H1 (cell line): ENCODE measurements around the gene CNTN5. TPM values are rescaled to one million over a fixed set of nuclear protein-coding genes. Genes with fewer than 3 reads are reported as not detected.

Source experiments
- CTCF ChIA-PET: fragments of 300-600 bp; sonication (Branson Sonifier 250); formaldehyde crosslinking; loops from one replicate; lab custom pipeline; 2021; ENCODE audit not compliant: partially characterized antibody; lab: Charles Lee
- POLR2A ChIA-PET: fragments of 300-600 bp; sonication (Branson Sonifier 250); formaldehyde crosslinking; loops from one replicate; lab custom pipeline; 2021; ENCODE audit warnings: inconsistent platforms; ENCODE audit not compliant: partially characterized antibody; lab: Charles Lee
- DNase-seq, 2 experiments: peaks; one replicate each; pipeline versions ENCODE4 v3.0.0 to v3.0.0-alpha.2; 2010 to 2022; ENCODE audit warnings: low spot score in 2 of 2, low read depth in 1 of 2, mixed read lengths in 1 of 2
- FAIRE-seq: peaks from 2 replicates; lab custom pipeline; 2011; peaks lifted over from hg19 to GRCh38; lab: Jason Lieb, UNC
- H2AFZ ChIP-seq: 2 replicates; pipeline ENCODE4 v1.8.1; 2012; ENCODE audit warnings: low read length, inconsistent platforms
- H2AK5ac ChIP-seq: 2 replicates; pipeline ENCODE4 v1.6.1; 2013; ENCODE audit warnings: low read depth, low read length
- H2BK120ac ChIP-seq: replicated peaks from 2 replicates; pipeline ENCODE3; 2013; ENCODE audit warnings: low read depth, low read length, inconsistent platforms
- H2BK12ac ChIP-seq: 2 replicates; pipeline ENCODE4 v1.6.1; 2013; ENCODE audit warnings: low read depth, low read length
- H2BK15ac ChIP-seq: 2 replicates; pipeline ENCODE4 v1.6.1; 2013; ENCODE audit warnings: low read length
- H2BK20ac ChIP-seq: 2 replicates; pipeline ENCODE4 v1.6.1; 2013; ENCODE audit warnings: low read length
- H2BK5ac ChIP-seq: 2 replicates; pipeline ENCODE4 v1.6.1; 2013; ENCODE audit warnings: low read depth, low read length
- H3K14ac ChIP-seq: 2 replicates; pipeline ENCODE4 v1.6.1; 2013; ENCODE audit warnings: inconsistent platforms; ENCODE audit not compliant: insufficient read length
- H3K18ac ChIP-seq: 2 replicates; pipeline ENCODE4 v1.6.1; 2013; ENCODE audit warnings: low read length; ENCODE audit errors: extremely low read depth
- H3K23ac ChIP-seq: 2 replicates; pipeline ENCODE4 v1.6.1; 2013; ENCODE audit warnings: inconsistent platforms; ENCODE audit not compliant: insufficient read length
- H3K23me2 ChIP-seq: 2 replicates; pipeline ENCODE4 v1.6.1; 2013; ENCODE audit warnings: low read depth, low read length
- H3K27ac ChIP-seq: 2 replicates; pipeline ENCODE4 v1.6.1; 2011; ENCODE audit warnings: low read depth, low read length, inconsistent platforms
- H3K27me3 ChIP-seq, 4 experiments: replicated peaks in 1 of 4; 1 replicate in 1 of 4; 2 replicates in 3 of 4; pipeline versions ENCODE4 v1.6.1 to v1.8.1; 2011 to 2013; ENCODE audit warnings: low read length in 3 of 4, mild to moderate bottlenecking in 3 of 4, inconsistent platforms in 2 of 4, mixed read lengths in 2 of 4, moderate library complexity in 1 of 4; ENCODE audit not compliant: control insufficient read depth in 3 of 4, insufficient read depth in 3 of 4; ENCODE audit errors: extremely low read depth in 1 of 4
- H3K36me3 ChIP-seq, 4 experiments: 2 replicates each; pipeline versions ENCODE4 v1.6.1 to v1.8.1; 2011 to 2013; ENCODE audit warnings: mild to moderate bottlenecking in 4 of 4, low read length in 3 of 4, moderate library complexity in 2 of 4, control low read depth in 1 of 4, inconsistent platforms in 1 of 4; ENCODE audit not compliant: insufficient read depth in 4 of 4, control insufficient read depth in 2 of 4
- H3K4ac ChIP-seq: replicated peaks from 2 replicates; pipeline ENCODE3; 2013; ENCODE audit warnings: low read length, low read depth, mixed read lengths, inconsistent platforms; ENCODE audit not compliant: insufficient read length
- H3K4me1 ChIP-seq, 4 experiments: replicated peaks in 1 of 4; 1 replicate in 1 of 4; 2 replicates in 3 of 4; pipeline versions ENCODE4 v1.6.1 to v1.8.1; 2011 to 2013; ENCODE audit warnings: low read length in 3 of 4, inconsistent platforms in 2 of 4, mixed read lengths in 1 of 4; ENCODE audit not compliant: insufficient read depth in 4 of 4, control insufficient read depth in 3 of 4
- H3K4me2 ChIP-seq, 2 experiments: 2 replicates each; pipeline versions ENCODE4 v1.6.1 to v1.8.1; 2011 to 2013; ENCODE audit warnings: low read depth in 2 of 2, low read length in 2 of 2, control low read depth in 1 of 2, inconsistent platforms in 1 of 2, mild to moderate bottlenecking in 1 of 2; ENCODE audit not compliant: insufficient read depth in 1 of 2
- H3K4me3 ChIP-seq, 4 experiments: fragments of 200-600, 300-600 bp in 1 of 4; sonication (generic), shearing (Covaris generic), sonication (Bioruptor Twin) in 1 of 4; 2 replicates each; pipeline versions ENCODE4 v1.5.1 to v1.8.1; 2011 to 2016; ENCODE audit warnings: low read length in 4 of 4, low read depth in 3 of 4, control low read depth in 2 of 4, inconsistent platforms in 2 of 4, mild to moderate bottlenecking in 2 of 4, mixed read lengths in 1 of 4, moderate library complexity in 1 of 4; ENCODE audit not compliant: insufficient read depth in 2 of 4; ENCODE audit errors: extremely low read depth in 1 of 4
- H3K56ac ChIP-seq: replicated peaks from 2 replicates; pipeline ENCODE3; 2013; ENCODE audit warnings: low read depth, mild to moderate bottlenecking, mixed read lengths, low read length, inconsistent platforms; ENCODE audit not compliant: insufficient read length
- H3K79me1 ChIP-seq: 2 replicates; pipeline ENCODE4 v1.6.1; 2013; ENCODE audit warnings: low read depth, low read length, control low read depth
- H3K79me2 ChIP-seq, 2 experiments: 2 replicates each; pipeline versions ENCODE4 v1.6.1 to v1.8.1; 2012 to 2013; ENCODE audit warnings: low read length in 2 of 2, mild to moderate bottlenecking in 2 of 2, inconsistent platforms in 1 of 2; ENCODE audit not compliant: insufficient read depth in 2 of 2, control insufficient read depth in 1 of 2
- H3K9ac ChIP-seq, 4 experiments: replicated peaks in 1 of 4; 1 replicate in 1 of 4; 2 replicates in 3 of 4; pipeline versions ENCODE4 v1.6.1 to v1.8.1; 2011 to 2013; ENCODE audit warnings: low read depth in 3 of 4, low read length in 3 of 4, control low read depth in 2 of 4, mild to moderate bottlenecking in 2 of 4, moderate library complexity in 2 of 4, inconsistent platforms in 1 of 4; ENCODE audit errors: extremely low read depth in 1 of 4
- H3K9me3 ChIP-seq, 2 experiments: 2 replicates each; pipeline versions ENCODE4 v1.6.1 to v1.8.1; 2012 to 2013; ENCODE audit warnings: mild to moderate bottlenecking in 2 of 2, moderate library complexity in 2 of 2, control low read depth in 1 of 2, inconsistent platforms in 1 of 2, low read depth in 1 of 2, low read length in 1 of 2, mixed read lengths in 1 of 2; ENCODE audit not compliant: insufficient read depth in 2 of 2
- H4K20me1 ChIP-seq, 2 experiments: replicated peaks in 1 of 2; 2 replicates each; pipeline versions ENCODE3 to v1.8.1; 2011 to 2013; ENCODE audit warnings: inconsistent platforms in 2 of 2, low read length in 2 of 2, mild to moderate bottlenecking in 1 of 2; ENCODE audit not compliant: insufficient read depth in 2 of 2, control insufficient read depth in 1 of 2
- H4K5ac ChIP-seq: 2 replicates; pipeline ENCODE4 v1.6.1; 2013; ENCODE audit warnings: low read length, low read depth, mixed read lengths, inconsistent platforms; ENCODE audit not compliant: insufficient read length
- H4K8ac ChIP-seq: 2 replicates; pipeline ENCODE4 v1.8.0; 2013; ENCODE audit warnings: mild to moderate bottlenecking, moderate library complexity, low read length, inconsistent platforms; ENCODE audit not compliant: insufficient read depth; ENCODE audit errors: extremely low read depth
- H4K91ac ChIP-seq: replicated peaks from 2 replicates; pipeline ENCODE3; 2013; ENCODE audit warnings: low read length, mixed read lengths, inconsistent platforms; ENCODE audit not compliant: insufficient read length
- CHD1 ChIP-seq: IDR thresholded peaks from 2 replicates; pipeline ENCODE4 v1.6.1; 2012; ENCODE audit warnings: low read depth, low read length, improper control_type of control experiment
- CTBP2 ChIP-seq: IDR thresholded peaks from 2 replicates; pipeline ENCODE4 v1.7.0; 2011; ENCODE audit warnings: borderline replicate concordance, mild to moderate bottlenecking, moderate library complexity, mixed read lengths, low read length; ENCODE audit not compliant: insufficient read depth, insufficient read length
- EGR1 ChIP-seq: IDR thresholded peaks from 2 replicates; pipeline ENCODE4 v1.6.1; 2011; ENCODE audit warnings: low read depth, low read length, borderline replicate concordance
- EZH2 ChIP-seq: fragments of 200-600 bp; sonication (generic); IDR thresholded peaks from 2 replicates; pipeline ENCODE4 v1.7.1; 2012; ENCODE audit warnings: low read depth, mild to moderate bottlenecking, moderate library complexity, low read length, inconsistent platforms; ENCODE audit not compliant: severe bottlenecking
- FOSL1 ChIP-seq: IDR thresholded peaks from 2 replicates; pipeline ENCODE4 v1.6.1; 2011; ENCODE audit warnings: mild to moderate bottlenecking, low read depth, low read length, moderate library complexity; ENCODE audit not compliant: insufficient read depth
- JUN ChIP-seq: IDR thresholded peaks from 2 replicates; pipeline ENCODE4 v1.6.1; 2011; ENCODE audit warnings: low read depth, mild to moderate bottlenecking, improper control_type of control experiment, low read length
- PHF8 ChIP-seq: fragments of 200-600 bp; sonication (generic); conservative IDR thresholded peaks from 2 replicates; pipeline ENCODE4 v1.7.1; 2012; ENCODE audit warnings: low read depth, mild to moderate bottlenecking, inconsistent platforms, low read length, moderate library complexity
- RAD21 ChIP-seq, 2 experiments: IDR thresholded peaks in 1 of 2; conservative IDR thresholded peaks in 1 of 2; 2 replicates each; pipeline ENCODE4 v1.6.1; 2011; ENCODE audit warnings: low read depth in 2 of 2, low read length in 2 of 2, improper control_type of control experiment in 1 of 2, inconsistent platforms in 1 of 2, mild to moderate bottlenecking in 1 of 2, moderate library complexity in 1 of 2
- RBBP5 ChIP-seq: IDR thresholded peaks from 2 replicates; pipeline ENCODE4 v1.7.1; 2012; ENCODE audit warnings: low read depth, mild to moderate bottlenecking, inconsistent platforms, low read length, moderate library complexity, borderline replicate concordance
- SIX5 ChIP-seq: IDR thresholded peaks from 2 replicates; pipeline ENCODE4 v1.6.1; 2011; ENCODE audit warnings: mild to moderate bottlenecking, low read depth, low read length
- SRF ChIP-seq: IDR thresholded peaks from 2 replicates; pipeline ENCODE4 v1.6.1; 2011; ENCODE audit warnings: mild to moderate bottlenecking, low read depth, low read length, moderate library complexity
- SUZ12 ChIP-seq: fragments of 200-600 bp; sonication (generic); IDR thresholded peaks from 2 replicates; pipeline ENCODE4 v1.6.1; 2012; ENCODE audit warnings: mild to moderate bottlenecking, inconsistent platforms, low read length, moderate library complexity, mixed read lengths
- TBP ChIP-seq: IDR thresholded peaks from 2 replicates; pipeline ENCODE4 v1.6.1; 2011; ENCODE audit warnings: low read depth, low read length, improper control_type of control experiment
- TCF12 ChIP-seq: IDR thresholded peaks from 2 replicates; pipeline ENCODE4 v1.6.1; 2011; ENCODE audit warnings: low read depth, mild to moderate bottlenecking, low read length
- TEAD4 ChIP-seq: IDR thresholded peaks from 2 replicates; pipeline ENCODE4 v1.6.1; 2012; ENCODE audit warnings: low read depth, low read length, inconsistent platforms, mixed read lengths
- WGBS, 2 experiments: shearing (Covaris generic) in 1 of 2; methylation state at CpG; one replicate each; pipeline versions ENCODE4 v1.1.6 to v1.1.7; 2013 to 2015; ENCODE audit warnings: low lambda C conversion rate in 2 of 2, mixed read lengths in 2 of 2, inconsistent platforms in 1 of 2, low coverage in 1 of 2, missing lambda C conversion rate in 1 of 2; ENCODE audit not compliant: insufficient replicate concordance in 2 of 2, insufficient coverage in 1 of 2, insufficient read length in 1 of 2; ENCODE audit errors: extremely low coverage in 1 of 2, missing lambda C conversion rate in 1 of 2; 5-methylcytosine and 5-hydroxymethylcytosine counted together
- polyA plus RNA-seq, 7 experiments: library from polyadenylated mRNA; depleted of rRNA in 3 of 7; stranded (reverse) in 5 of 7; unstranded in 2 of 7; fragments of >200 nt in 5 of 7; fragments of 200-250 nt in 2 of 7; gene quantifications; 1 replicate in 5 of 7; 2 replicates in 1 of 7; 4 replicates in 1 of 7; pipeline versions ENCODE4 v1.2.1 to v1.2.3, GENCODE V29; 2011 to 2013; ENCODE audit warnings: missing spikeins in 2 of 7, mixed read lengths in 2 of 7
- total RNA-seq: library from RNA; stranded (reverse); fragmentation: NEBNext Ultra II Directional; extraction: Animal tissue kit (Norgen Biotek cat#: 25700); gene quantifications from 2 replicates; pipeline ENCODE4 v1.2.1, GENCODE V29; 2021

The CNTN5 gene
- total and polyA plus RNA-seq, 2 of the 8 experiments (the other 6 are each of a cell fraction or from before 2014, with no cell fraction given): not detected

GRCh38 chr11:99351624-99352023 lies 330.9 kb downstream of the CNTN5 start:
- 83% methylated on average over 1 of the region's 1 CpG; no CpG with 5 or more reads in 1 of the 2 experiments for WGBS, 2 experiments
- no peaks in the 10 kb centered on the region for H3K79me2 ChIP-seq
- CTCF ChIA-PET: no interaction called here

More at GRCh38 chr11:99351624-99352023, 330.9 kb downstream of the CNTN5 start:
- H3K27me3 ChIP-seq: no peaks in the 10 kb centered on the region
- no peak overlapping the region for H3K27ac ChIP-seq
- H2BK15ac ChIP-seq: no peak overlapping the region
- H3K4ac ChIP-seq: no peak overlapping the region
- H3K14ac ChIP-seq: no peak overlapping the region
- H2AK5ac ChIP-seq: no peak overlapping the region
- no peak overlapping the region for H3K56ac ChIP-seq
- no peak overlapping the region for H4K8ac ChIP-seq
- no peak overlapping the region for H3K18ac ChIP-seq
- no peaks in the 10 kb centered on the region; the same call in 1 of the 2 replicates for H3K23me2 ChIP-seq
- no peaks in the 10 kb centered on the region for H3K79me1 ChIP-seq
- H3K9me3 ChIP-seq: no peaks in the 10 kb centered on the region
- no peak overlapping the region for H2BK20ac ChIP-seq
- H2AFZ ChIP-seq: no peak overlapping the region
- no peak overlapping the region for H3K9ac ChIP-seq
- no peaks in the 10 kb centered on the region for H3K36me3 ChIP-seq
- FAIRE-seq (no peak), DNase-seq (no peak)
- no peak overlapping the region for H2BK5ac ChIP-seq
- TF ChIP-seq TEAD4: no peak
- no peak for TF ChIP-seq EGR1
- no peak for TF ChIP-seq SRF
- no peak for TF ChIP-seq JUN
- TF ChIP-seq RAD21 (IDR thresholded peaks at IDR 0.05 in 1 of 2, conservative IDR thresholded peaks at IDR 0.05 in 1 of 2; ENCODE audit: low read depth in 2 of 2, low read length in 2 of 2): no peak
- no peak for TF ChIP-seq CHD1
- TF ChIP-seq CTBP2: no peak
- TF ChIP-seq EZH2: no peak
- TF ChIP-seq PHF8: no peak
- no peak for TF ChIP-seq FOSL1
- TF ChIP-seq TCF12: no peak
- no peak for TF ChIP-seq TBP
- no peak for TF ChIP-seq RBBP5
- TF ChIP-seq SUZ12: no peak
- TF ChIP-seq SIX5: no peak
- no peak overlapping the region for H3K4me3 ChIP-seq
- no peaks in the 10 kb centered on the region for H4K20me1 ChIP-seq
- no peak overlapping the region for H2BK12ac ChIP-seq
- POLR2A ChIA-PET: no interaction called here
- H3K4me2 ChIP-seq: no peak overlapping the region
- no peak overlapping the region for H2BK120ac ChIP-seq
- H4K5ac ChIP-seq: no peak overlapping the region
- H3K23ac ChIP-seq: no peak overlapping the region
- H4K91ac ChIP-seq: no peak overlapping the region
- no peaks in the 10 kb centered on the region for H3K4me1 ChIP-seq
